Daoy (cell line): Measurements from ENCODE around the gene PRKAR2B. TPM values are rescaled to one million over a fixed set of nuclear protein-coding genes. Genes with fewer than 3 reads are reported as not detected.

Experiments used
- DNase-seq: peaks from one replicate; pipeline ENCODE4 v3.0.0-alpha.2; 2015; ENCODE audit warnings: low read depth
- total RNA-seq: library from RNA; depleted of rRNA; stranded (reverse); fragments of >200 nt; shearing (Covaris generic); gene quantifications from 2 replicates; pipeline ENCODE4 v1.2.3, GENCODE V29; 2014; rRNA removed

The PRKAR2B gene
- total RNA-seq = 7.7 and 12.3 TPM in 2 replicates

GRCh38 chr7:107044347-107045194 lies at the start of gene PRKAR2B:
PRKAR2B (plus strand) TSS chr7:107044705; CDS start chr7:107044908, 203 bp downstream.
- peak; percentile 92 for DNase-seq

- no peak for DNase-seq
Measured at GRCh38 chr7:106994833-106995232, 49.7 kb upstream of the PRKAR2B start.

GRCh38 chr7:106997487-106998271 lies 46.8 kb upstream of the PRKAR2B start:
- DNase-seq = no peak

- no peak for DNase-seq
Measured at GRCh38 chr7:106999023-106999422, 45.5 kb upstream of the PRKAR2B start.

GRCh38 chr7:107001490-107001889 lies 43.0 kb upstream of the PRKAR2B start:
- DNase-seq = no peak

- no peak for DNase-seq
Measured at GRCh38 chr7:107002126-107002525, 42.4 kb upstream of the PRKAR2B start.

- DNase-seq = no peak
Measured at GRCh38 chr7:107002529-107002998, 41.9 kb upstream of the PRKAR2B start.

GRCh38 chr7:107007007-107007891 lies 37.3 kb upstream of the PRKAR2B start:
- no peak for DNase-seq

GRCh38 chr7:107007892-107008287 lies 36.6 kb upstream of the PRKAR2B start:
- DNase-seq = no peak

- DNase-seq = no peak
Measured at GRCh38 chr7:107009846-107010203, 34.7 kb upstream of the PRKAR2B start.

- no peak for DNase-seq
Measured at GRCh38 chr7:107012691-107013090, 31.8 kb upstream of the PRKAR2B start.

- DNase-seq = peak; percentile 18
Measured at GRCh38 chr7:107014387-107015023, 30.0 kb upstream of the PRKAR2B start.

- no peak for DNase-seq
Measured at GRCh38 chr7:107016312-107016711, 28.2 kb upstream of the PRKAR2B start.

- no peak for DNase-seq
Measured at GRCh38 chr7:107017965-107018719, 26.4 kb upstream of the PRKAR2B start.

GRCh38 chr7:107020400-107020799 lies 24.1 kb upstream of the PRKAR2B start:
- DNase-seq = no peak

GRCh38 chr7:107021600-107021999 lies 22.9 kb upstream of the PRKAR2B start:
- DNase-seq = no peak

- DNase-seq = no peak
Measured at GRCh38 chr7:107023522-107024151, 20.9 kb upstream of the PRKAR2B start.

- DNase-seq = no peak
Measured at GRCh38 chr7:107024906-107025305, 19.6 kb upstream of the PRKAR2B start.

GRCh38 chr7:107025449-107026103 lies 18.9 kb upstream of the PRKAR2B start:
- no peak for DNase-seq
